NCI-H446 (cell line): Measurements from ENCODE around the gene PREX1.
A peak's percentile ranks its signal among the peaks of the same experiment; 100 is the strongest.

Experiments used
- DNase-seq, 2 experiments: peaks; one replicate each; lab custom pipeline; 2025; lab: John Stamatoyannopoulos, UW

PREX1 gene

GRCh38 chr20:48826069-48826468, 1.7 kb downstream of the PREX1 start:
- DNase-seq = no peak

- no peak for DNase-seq
Measured at GRCh38 chr20:48825566-48825920, 2.3 kb downstream of the PREX1 start.

- no peak for DNase-seq
Measured at GRCh38 chr20:48824830-48825565, 2.8 kb downstream of the PREX1 start.

GRCh38 chr20:48823960-48824498, 3.8 kb downstream of the PREX1 start:
- DNase-seq = no peak

GRCh38 chr20:48823476-48823875, 4.3 kb downstream of the PREX1 start:
- no peak for DNase-seq

GRCh38 chr20:48822879-48823385, 4.9 kb downstream of the PREX1 start:
- DNase-seq = no peak

- DNase-seq = no peak
Measured at GRCh38 chr20:48822178-48822577, 5.6 kb downstream of the PREX1 start.

GRCh38 chr20:48821261-48821920, 6.4 kb downstream of the PREX1 start:
- no peak for DNase-seq

- no peak for DNase-seq
Measured at GRCh38 chr20:48820649-48820973, 7.2 kb downstream of the PREX1 start.

GRCh38 chr20:48819821-48820648, 7.8 kb downstream of the PREX1 start:
- DNase-seq = peak in 1 of 2 experiments; percentile 29

- DNase-seq = no peak
Measured at GRCh38 chr20:48819089-48819488, 8.7 kb downstream of the PREX1 start.

GRCh38 chr20:48818481-48818987, 9.3 kb downstream of the PREX1 start:
- DNase-seq = no peak

GRCh38 chr20:48818031-48818370, 9.8 kb downstream of the PREX1 start:
- DNase-seq = no peak

- no peak for DNase-seq
Measured at GRCh38 chr20:48817367-48818030, 10.3 kb downstream of the PREX1 start.

- no peak for DNase-seq
Measured at GRCh38 chr20:48816282-48817205, 11.3 kb downstream of the PREX1 start.

GRCh38 chr20:48815537-48815936, 12.3 kb downstream of the PREX1 start:
- DNase-seq = no peak

- DNase-seq = no peak
Measured at GRCh38 chr20:48814633-48815032, 13.2 kb downstream of the PREX1 start.

GRCh38 chr20:48813930-48814546, 13.8 kb downstream of the PREX1 start:
- no peak for DNase-seq

GRCh38 chr20:48813446-48813747, 14.4 kb downstream of the PREX1 start:
- DNase-seq = no peak

GRCh38 chr20:48812600-48813445, 15.0 kb downstream of the PREX1 start:
- no peak for DNase-seq
